Smooth muscle cell (in vitro differentiated cells): ENCODE results near the gene TCHP. TPM values are rescaled to one million over a fixed set of nuclear protein-coding genes. Genes with fewer than 3 reads are reported as not detected.

Experiments used
- DNase-seq: peaks from one replicate; lab custom pipeline; 2025; ENCODE audit not compliant: unreplicated experiment; lab: John Stamatoyannopoulos, UW
- H2AFZ ChIP-seq: fragments of 200-600 bp; sonication (generic); 2 replicates; pipeline ENCODE4 v1.6.0; 2016; ENCODE audit warnings: antibody characterized with exemption, low read depth, mild to moderate bottlenecking
- H3F3A ChIP-seq: fragments of 200-600 bp; sonication (generic); 2 replicates; pipeline ENCODE4 v1.6.0; 2017; ENCODE audit warnings: antibody characterized with exemption, low read depth
- H3K27ac ChIP-seq: fragments of 200-600 bp; sonication (generic); 2 replicates; pipeline ENCODE4 v1.5.1; 2016; ENCODE audit warnings: low read depth, mild to moderate bottlenecking
- H3K27me3 ChIP-seq: fragments of 200-600 bp; sonication (generic); 2 replicates; pipeline ENCODE4 v1.6.1; 2016; ENCODE audit warnings: low read depth, mild to moderate bottlenecking
- H3K36me3 ChIP-seq: fragments of 200-600 bp; sonication (generic); 2 replicates; pipeline ENCODE4 v1.5.1; 2016; ENCODE audit warnings: low read depth
- H3K4me1 ChIP-seq: fragments of 200-600 bp; sonication (generic); 2 replicates; pipeline ENCODE4 v1.5.1; 2016; ENCODE audit warnings: low read depth
- H3K4me2 ChIP-seq: fragments of 200-600 bp; sonication (generic); 2 replicates; pipeline ENCODE4 v1.6.0; 2016; ENCODE audit warnings: mild to moderate bottlenecking
- H3K4me3 ChIP-seq: fragments of 200-600 bp; sonication (generic); 2 replicates; pipeline ENCODE4 v1.5.1; 2016; ENCODE audit warnings: mild to moderate bottlenecking
- H3K79me2 ChIP-seq: fragments of 200-600 bp; sonication (generic); 2 replicates; pipeline ENCODE4 v1.6.0; 2016; ENCODE audit warnings: low read depth, mild to moderate bottlenecking
- H3K9ac ChIP-seq: fragments of 200-600 bp; sonication (generic); 2 replicates; pipeline ENCODE4 v1.6.0; 2016; ENCODE audit warnings: low read depth
- H3K9me3 ChIP-seq: fragments of 200-600 bp; sonication (generic); replicated peaks from 2 replicates; pipeline ENCODE4 v1.5.1; 2016; ENCODE audit warnings: low read depth
- H4K20me1 ChIP-seq: fragments of 200-600 bp; sonication (generic); 2 replicates; pipeline ENCODE4 v1.6.0; 2016; ENCODE audit warnings: low read depth
- CTCF ChIP-seq: fragments of 200-600 bp; sonication (generic); IDR thresholded peaks from 2 replicates; pipeline ENCODE4 v1.5.1; 2017; ENCODE audit warnings: borderline replicate concordance, mild to moderate bottlenecking, antibody characterized with exemption; ENCODE audit not compliant: insufficient read depth, poor library complexity, severe bottlenecking
- whole genome bisulfite sequencing: methylation state at CpG from one replicate; pipeline ENCODE4 v1.1.7; 2016; ENCODE audit warnings: low lambda C conversion rate; 5-methylcytosine and 5-hydroxymethylcytosine counted together
- polyA plus RNA-seq: library from polyadenylated mRNA; unstranded; fragments of >200 nt; fragmentation: Nextera tagmentation; extraction: Ambion mirVana; gene quantifications from 2 replicates; pipeline ENCODE4 v1.2.1, GENCODE V29; 2016
- total RNA-seq: library from RNA; depleted of rRNA; stranded (reverse); fragments of >200 nt; gene quantifications from 2 replicates; pipeline ENCODE4 v1.2.3, GENCODE V29; 2014

TCHP gene
- total and polyA plus RNA-seq, 2 experiments from 2014 or later, result 4.2 to 7.7 TPM

GRCh38 chr12:109920261-109920780 is 20.2 kb downstream of the TCHP start:
- TF ChIP-seq CTCF, result no peak
- Histone ChIP-seq H2AFZ (no peak overlapping the region), H3F3A (no peaks in the 10 kb centered on the region), H4K20me1 (no peaks in the 10 kb centered on the region), H3K4me2 (no peak overlapping the region), H3K9me3 (no peaks in the 10 kb centered on the region), H3K79me2 (no peaks in the 10 kb centered on the region), H3K36me3 (peaks cover 4% of the 10 kb centered on the region), H3K4me3 (no peak overlapping the region), H3K4me1 (no peaks in the 10 kb centered on the region), H3K9ac (no peak overlapping the region), H3K27me3 (no peaks in the 10 kb centered on the region), H3K27ac (no peak overlapping the region)
- no peak for DNase-seq
- WGBS, result 95% methylated on average over 11 of the region's 11 CpGs

- TF ChIP-seq CTCF, result no peak
- Histone ChIP-seq H2AFZ (no peak overlapping the region), H4K20me1 (no peaks in the 10 kb centered on the region), H3K9me3 (no peaks in the 10 kb centered on the region), H3K27me3 (no peaks in the 10 kb centered on the region), H3K36me3 (no peaks in the 10 kb centered on the region), H3K4me2 (no peak overlapping the region), H3K9ac (no peak overlapping the region), H3K79me2 (no peaks in the 10 kb centered on the region), H3K4me1 (no peaks in the 10 kb centered on the region), H3F3A (no peaks in the 10 kb centered on the region), H3K4me3 (no peak overlapping the region), H3K27ac (no peak overlapping the region)
- no peak for DNase-seq
- 93% methylated on average over 4 of the region's 4 CpGs for WGBS
These were observed 21.9 kb downstream of the TCHP start for GRCh38 chr12:109921982-109922381.

DNA sequence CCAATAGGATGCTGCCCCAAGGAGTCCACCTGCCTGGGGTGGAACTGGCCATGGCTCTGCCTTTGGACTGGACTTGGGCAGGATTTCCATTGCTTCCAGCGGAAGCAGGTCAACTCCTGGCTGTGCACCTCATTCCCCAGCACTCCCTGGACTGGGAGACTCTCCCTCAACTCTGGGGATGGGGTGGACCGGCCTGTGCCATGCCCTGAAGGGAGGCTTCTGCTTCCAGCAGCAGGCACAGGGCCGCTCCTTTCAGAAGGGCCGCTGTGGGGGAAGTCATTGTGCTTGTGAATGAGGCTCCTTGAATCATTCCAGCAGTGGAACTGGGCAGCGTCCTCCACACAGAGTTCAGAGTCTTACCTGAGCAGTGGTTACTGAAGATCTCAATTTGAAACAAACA is 23.0 kb downstream of the TCHP start:
- no peaks in the 10 kb centered on the region for H3F3A ChIP-seq
- H3K79me2 ChIP-seq, result no peaks in the 10 kb centered on the region
- no peaks in the 10 kb centered on the region for H3K27me3 ChIP-seq
- 91% methylated on average over 5 of the region's 5 CpGs for WGBS
- H3K4me1 ChIP-seq, result no peaks in the 10 kb centered on the region
- no peak overlapping the region for H2AFZ ChIP-seq
- H4K20me1 ChIP-seq, result no peaks in the 10 kb centered on the region
- no peak overlapping the region for H3K4me3 ChIP-seq
- no peak overlapping the region for H3K9ac ChIP-seq
- H3K4me2 ChIP-seq, result no peak overlapping the region
- no peak overlapping the region for H3K27ac ChIP-seq
- no peak for TF ChIP-seq CTCF
- H3K36me3 ChIP-seq, result no peaks in the 10 kb centered on the region
- DNase-seq, result no peak
- H3K9me3 ChIP-seq, result no peaks in the 10 kb centered on the region

DNA sequence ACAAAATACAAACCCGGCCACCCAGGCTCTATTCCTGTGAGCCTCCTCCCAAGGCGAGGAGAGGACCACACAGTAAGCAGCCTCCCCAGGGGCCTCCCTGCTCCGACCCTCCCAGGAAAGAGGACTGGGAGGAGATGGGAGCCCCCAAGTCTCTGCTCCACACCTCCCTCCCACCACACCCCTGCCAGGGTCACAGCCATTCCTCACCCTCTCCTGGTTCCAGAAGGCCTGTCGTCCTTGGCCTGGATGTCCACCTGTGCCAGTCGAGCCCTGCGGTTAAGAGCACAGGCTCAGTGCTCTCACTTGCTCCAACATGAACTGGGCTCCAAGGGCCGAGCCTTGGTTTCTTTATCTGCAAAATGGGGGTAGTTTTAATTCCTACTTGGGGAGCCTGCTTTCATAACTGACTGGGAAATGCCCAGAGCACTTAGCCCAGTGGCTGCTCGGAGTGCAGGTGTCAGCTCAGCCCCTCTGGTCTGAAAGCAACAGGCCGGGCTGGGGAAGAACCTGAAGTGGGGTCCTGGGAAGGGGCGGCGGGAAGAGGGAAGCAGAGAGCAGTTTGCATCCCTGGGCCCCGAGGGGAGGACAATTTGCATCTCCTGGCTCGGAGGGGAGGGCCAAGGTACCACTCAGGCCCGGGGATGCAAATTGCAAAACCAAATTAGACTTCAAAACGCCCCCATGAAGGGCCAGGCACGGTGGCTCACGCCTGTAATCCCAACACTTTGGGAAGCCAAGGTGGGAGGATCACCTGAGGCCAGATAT is 23.6 kb downstream of the TCHP start:
- Histone ChIP-seq H3K9ac (no peak overlapping the region), H3K4me3 (no peak overlapping the region), H4K20me1 (no peaks in the 10 kb centered on the region), H3K27ac (no peak overlapping the region), H3K4me2 (no peak overlapping the region), H3K4me1 (no peaks in the 10 kb centered on the region), H3K79me2 (no peaks in the 10 kb centered on the region), H3K36me3 (no peaks in the 10 kb centered on the region), H3K27me3 (no peaks in the 10 kb centered on the region), H3F3A (no peaks in the 10 kb centered on the region), H3K9me3 (no peaks in the 10 kb centered on the region), H2AFZ (no peak overlapping the region)
- DNase-seq, result no peak
- WGBS, result 86% methylated on average over 17 of the region's 17 CpGs
- TF ChIP-seq CTCF, result no peak
